ENCODE measurements around the gene DLG2.

The DLG2 gene

GRCh38 chr11:84902445-84902844 is 724.7 kb downstream of the DLG2 start:
- DNase-seq: no peak
- Histone ChIP-seq H3K27me3 (ENCODE audit: insufficient read depth, low read depth, severe bottlenecking) (no peaks in the 10 kb centered on the region), H3K9me3 (ENCODE audit: severe bottlenecking) (no peaks in the 10 kb centered on the region), H3K36me3 (no peaks in the 10 kb centered on the region), H3K27ac (no peak overlapping the region), H3K4me3 (ENCODE audit: low read depth, low read length) (no peak overlapping the region)
- TF ChIP-seq CTCF (IDR thresholded peaks at IDR 0.05; ENCODE audit: low read depth, low read length): no peak

GRCh38 chr11:84901991-84902390 is 725.2 kb downstream of the DLG2 start:
- H3K27me3 ChIP-seq (ENCODE audit: insufficient read depth, low read depth, severe bottlenecking): no peaks in the 10 kb centered on the region
- H3K9me3 ChIP-seq (ENCODE audit: severe bottlenecking): no peaks in the 10 kb centered on the region
- H3K4me3 ChIP-seq (ENCODE audit: low read depth, low read length): no peak overlapping the region
- no peaks in the 10 kb centered on the region for H3K36me3 ChIP-seq
- TF ChIP-seq CTCF (IDR thresholded peaks at IDR 0.05; ENCODE audit: low read depth, low read length): no peak
- H3K27ac ChIP-seq: no peak overlapping the region
- DNase-seq: no peak

- Histone ChIP-seq H3K9me3 (ENCODE audit: severe bottlenecking) (no peaks in the 10 kb centered on the region), H3K36me3 (no peaks in the 10 kb centered on the region), H3K4me3 (ENCODE audit: low read depth, low read length) (no peak overlapping the region), H3K27ac (no peak overlapping the region), H3K27me3 (ENCODE audit: insufficient read depth, low read depth, severe bottlenecking) (no peaks in the 10 kb centered on the region)
- DNase-seq: no peak
- TF ChIP-seq CTCF (IDR thresholded peaks at IDR 0.05; ENCODE audit: low read depth, low read length): peak; percentile 48
Measured at GRCh38 chr11:84899740-84900139, 727.4 kb downstream of the DLG2 start.

- no peaks in the 10 kb centered on the region for H3K27me3 ChIP-seq (ENCODE audit: insufficient read depth, low read depth, severe bottlenecking)
Measured at GRCh38 chr11:84899134-84899533, 728.0 kb downstream of the DLG2 start.

GRCh38 chr11:84894666-84895065 is 732.5 kb downstream of the DLG2 start:
- Histone ChIP-seq H3K27me3 (ENCODE audit: insufficient read depth, low read depth, severe bottlenecking) (no peaks in the 10 kb centered on the region), H3K27ac (no peak overlapping the region), H3K4me3 (ENCODE audit: low read depth, low read length) (no peak overlapping the region), H3K36me3 (no peaks in the 10 kb centered on the region), H3K9me3 (ENCODE audit: severe bottlenecking) (no peaks in the 10 kb centered on the region)
- DNase-seq: no peak
- no peak for TF ChIP-seq CTCF (IDR thresholded peaks at IDR 0.05; ENCODE audit: low read depth, low read length)

More at GRCh38 chr11:84899134-84899533, 728.0 kb downstream of the DLG2 start:
- H3K27ac ChIP-seq: no peak overlapping the region
- H3K9me3 ChIP-seq (ENCODE audit: severe bottlenecking): no peaks in the 10 kb centered on the region
- DNase-seq: no peak
- H3K36me3 ChIP-seq: no peaks in the 10 kb centered on the region
- no peak overlapping the region for H3K4me3 ChIP-seq (ENCODE audit: low read depth, low read length)
- TF ChIP-seq CTCF (IDR thresholded peaks at IDR 0.05; ENCODE audit: low read depth, low read length): no peak

GRCh38 chr11:84890676-84891075 is 736.5 kb downstream of the DLG2 start:
- no peaks in the 10 kb centered on the region for H3K36me3 ChIP-seq
- DNase-seq: peak; percentile 33
- no peak overlapping the region for H3K27ac ChIP-seq
- H3K27me3 ChIP-seq (ENCODE audit: insufficient read depth, low read depth, severe bottlenecking): no peaks in the 10 kb centered on the region
- no peaks in the 10 kb centered on the region for H3K9me3 ChIP-seq (ENCODE audit: severe bottlenecking)
- H3K4me3 ChIP-seq (ENCODE audit: low read depth, low read length): no peak overlapping the region
- no peak for TF ChIP-seq CTCF (IDR thresholded peaks at IDR 0.05; ENCODE audit: low read depth, low read length)

Data from WERI-Rb-1 (cell line).